Measurements from ENCODE around the gene TM9SF1. TPM values are rescaled to one million over a fixed set of nuclear protein-coding genes. Genes with fewer than 3 reads are reported as not detected.

The TM9SF1 gene
- total and polyA plus RNA-seq, 9 of the 15 experiments (the other 6 are each of a cell fraction or from before 2014, with no cell fraction given): 5.3 to 20.3 (median 11.8) TPM

DNA sequence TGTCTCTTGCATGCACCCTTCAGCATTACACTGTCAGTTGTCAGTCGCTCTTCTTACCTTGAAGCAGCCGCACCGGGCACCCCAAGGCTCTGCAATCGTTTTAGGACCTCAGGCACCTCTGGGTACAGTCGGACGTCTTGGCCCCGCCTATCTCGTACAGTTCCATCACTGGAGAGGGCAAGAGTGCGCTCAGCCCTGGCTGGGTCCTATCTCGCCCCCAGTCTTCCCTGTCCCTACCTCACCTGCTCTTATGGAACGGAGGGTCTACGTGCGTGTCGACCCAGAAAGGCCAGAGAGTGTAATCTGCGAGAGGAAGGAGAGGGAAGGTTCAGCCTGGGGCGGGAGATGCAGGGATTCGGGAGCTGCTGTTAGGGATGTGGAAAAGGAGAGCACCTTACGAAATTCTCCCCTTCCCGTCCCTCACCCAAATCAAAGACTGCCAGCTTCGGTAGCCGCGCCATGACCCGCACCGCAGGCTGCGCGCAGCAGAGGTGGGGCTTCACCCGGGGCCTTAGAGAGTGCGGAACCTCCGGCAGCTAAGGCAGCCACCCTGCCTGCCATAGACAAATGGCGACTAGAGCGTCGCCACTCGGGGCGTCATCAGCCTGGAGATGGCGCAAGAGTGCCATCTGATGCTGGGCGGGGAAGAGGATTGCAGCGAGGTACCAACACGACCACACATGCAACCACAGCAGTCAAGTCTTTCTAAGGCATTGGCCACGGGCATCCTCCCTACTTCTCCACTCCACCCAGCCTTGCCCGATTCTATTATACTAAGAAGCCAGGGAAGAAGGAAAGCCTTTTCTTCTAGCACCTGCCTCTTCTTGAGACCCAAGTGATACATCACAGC, 20.5 kb upstream of the TM9SF1 start, which contains the start of gene MDP1 (continued):
- TF ChIP-seq CCAR2 (IDR thresholded peaks at IDR 0.05; ENCODE audit: low read depth, low read length): no peak
- TF ChIP-seq, protein P1, sequence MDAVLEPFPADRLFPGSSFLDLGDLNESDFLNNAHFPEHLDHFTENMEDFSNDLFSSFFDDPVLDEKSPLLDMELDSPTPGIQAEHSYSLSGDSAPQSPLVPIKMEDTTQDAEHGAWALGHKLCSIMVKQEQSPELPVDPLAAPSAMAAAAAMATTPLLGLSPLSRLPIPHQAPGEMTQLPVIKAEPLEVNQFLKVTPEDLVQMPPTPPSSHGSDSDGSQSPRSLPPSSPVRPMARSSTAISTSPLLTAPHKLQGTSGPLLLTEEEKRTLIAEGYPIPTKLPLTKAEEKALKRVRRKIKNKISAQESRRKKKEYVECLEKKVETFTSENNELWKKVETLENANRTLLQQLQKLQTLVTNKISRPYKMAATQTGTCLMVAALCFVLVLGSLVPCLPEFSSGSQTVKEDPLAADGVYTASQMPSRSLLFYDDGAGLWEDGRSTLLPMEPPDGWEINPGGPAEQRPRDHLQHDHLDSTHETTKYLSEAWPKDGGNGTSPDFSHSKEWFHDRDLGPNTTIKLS (IDR thresholded peaks at IDR 0.05; ENCODE audit: borderline replicate concordance, low read depth): peak; percentile 44; the same call in 1 of the 2 replicates
- no peak for TF ChIP-seq ELF4 (CRISPR knock-in tag; IDR thresholded peaks at IDR 0.05)
- TF ChIP-seq, protein P2, sequence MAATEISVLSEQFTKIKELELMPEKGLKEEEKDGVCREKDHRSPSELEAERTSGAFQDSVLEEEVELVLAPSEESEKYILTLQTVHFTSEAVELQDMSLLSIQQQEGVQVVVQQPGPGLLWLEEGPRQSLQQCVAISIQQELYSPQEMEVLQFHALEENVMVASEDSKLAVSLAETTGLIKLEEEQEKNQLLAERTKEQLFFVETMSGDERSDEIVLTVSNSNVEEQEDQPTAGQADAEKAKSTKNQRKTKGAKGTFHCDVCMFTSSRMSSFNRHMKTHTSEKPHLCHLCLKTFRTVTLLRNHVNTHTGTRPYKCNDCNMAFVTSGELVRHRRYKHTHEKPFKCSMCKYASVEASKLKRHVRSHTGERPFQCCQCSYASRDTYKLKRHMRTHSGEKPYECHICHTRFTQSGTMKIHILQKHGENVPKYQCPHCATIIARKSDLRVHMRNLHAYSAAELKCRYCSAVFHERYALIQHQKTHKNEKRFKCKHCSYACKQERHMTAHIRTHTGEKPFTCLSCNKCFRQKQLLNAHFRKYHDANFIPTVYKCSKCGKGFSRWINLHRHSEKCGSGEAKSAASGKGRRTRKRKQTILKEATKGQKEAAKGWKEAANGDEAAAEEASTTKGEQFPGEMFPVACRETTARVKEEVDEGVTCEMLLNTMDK (IDR thresholded peaks at IDR 0.05; ENCODE audit: borderline replicate concordance, insufficient read depth, low read depth, low read length, poor library complexity, severe bottlenecking): peak; percentile 77
- TF ChIP-seq E2F6 (IDR thresholded peaks at IDR 0.05; ENCODE audit: borderline replicate concordance in 1 of 2, extremely low read depth in 1 of 2, insufficient read depth in 1 of 2, insufficient read length in 1 of 2, low read depth in 1 of 2, low read length in 1 of 2, poor library complexity in 1 of 2, severe bottlenecking in 1 of 2): no peak
- TF ChIP-seq, protein P3, sequence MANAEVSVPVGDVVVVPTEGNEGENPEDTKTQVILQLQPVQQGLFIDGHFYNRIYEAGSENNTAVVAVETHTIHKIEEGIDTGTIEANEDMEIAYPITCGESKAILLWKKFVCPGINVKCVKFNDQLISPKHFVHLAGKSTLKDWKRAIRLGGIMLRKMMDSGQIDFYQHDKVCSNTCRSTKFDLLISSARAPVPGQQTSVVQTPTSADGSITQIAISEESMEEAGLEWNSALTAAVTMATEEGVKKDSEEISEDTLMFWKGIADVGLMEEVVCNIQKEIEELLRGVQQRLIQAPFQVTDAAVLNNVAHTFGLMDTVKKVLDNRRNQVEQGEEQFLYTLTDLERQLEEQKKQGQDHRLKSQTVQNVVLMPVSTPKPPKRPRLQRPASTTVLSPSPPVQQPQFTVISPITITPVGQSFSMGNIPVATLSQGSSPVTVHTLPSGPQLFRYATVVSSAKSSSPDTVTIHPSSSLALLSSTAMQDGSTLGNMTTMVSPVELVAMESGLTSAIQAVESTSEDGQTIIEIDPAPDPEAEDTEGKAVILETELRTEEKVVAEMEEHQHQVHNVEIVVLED (CRISPR knock-in tag; IDR thresholded peaks at IDR 0.05): no peak
- TF ChIP-seq NR0B1 (IDR thresholded peaks at IDR 0.05; ENCODE audit: partially characterized antibody): no peak
- TF ChIP-seq ZNF133 (CRISPR knock-in tag; IDR thresholded peaks at IDR 0.05): no peak
- no peak for TF ChIP-seq NCOA4 (IDR thresholded peaks at IDR 0.05; ENCODE audit: partially characterized antibody)
- peak in 1 of 2 experiments; percentile 73; a peak in 2 of 4 replicates for TF ChIP-seq RCOR1 (IDR thresholded peaks at IDR 0.05; ENCODE audit: borderline replicate concordance in 1 of 2, low read depth in 2 of 2, low read length in 2 of 2)
- no peak for TF ChIP-seq SAFB2 (IDR thresholded peaks at IDR 0.05; ENCODE audit: borderline replicate concordance, low read depth, low read length, severe bottlenecking)
- TF ChIP-seq SMARCA4 (IDR thresholded peaks at IDR 0.05): no peak
